Panc1 (cell line): ENCODE measurements around the gene MMS22L. TPM values are rescaled to one million over a fixed set of nuclear protein-coding genes. Genes with fewer than 3 reads are reported as not detected.

Experiments used
- ATAC-seq: fragments of 200-7000 bp; cut with Tn5 transposase; 2 replicates; pipeline ENCODE4 v1.9.1; 2020; ENCODE audit warnings: mild to moderate bottlenecking, moderate library complexity
- BruUV-seq: library from RNA; stranded (reverse); fragments of 400-500 nt; replicated peaks from 2 replicates; lab custom pipeline; 2021; lab: Mats Ljungman, UMichigan
- CTCF ChIA-PET: fragments of 300-600 bp; sonication (Branson Sonifier 250); formaldehyde crosslinking; loops from one replicate; lab custom pipeline; 2022; ENCODE audit warnings: antibody characterized with exemption; lab: Charles Lee
- POLR2A ChIA-PET: fragments of 300-600 bp; sonication (Branson Sonifier 250); formaldehyde crosslinking; loops from one replicate; lab custom pipeline; 2022; ENCODE audit warnings: antibody characterized with exemption; lab: Charles Lee
- DNase-seq: peaks from one replicate; pipeline ENCODE4 v3.0.0-alpha.2; 2010; ENCODE audit warnings: low read depth, low spot score
- H3K27ac ChIP-seq: 2 replicates; pipeline ENCODE4 v1.5.1; 2011; ENCODE audit warnings: mild to moderate bottlenecking, low read length, inconsistent platforms
- H3K27me3 ChIP-seq: fragments of 200-500 bp; sonication (Bioruptor generic); 2 replicates; pipeline ENCODE4 v1.6.0; 2014; ENCODE audit warnings: low read length, inconsistent platforms; ENCODE audit not compliant: control insufficient read depth, insufficient read depth
- H3K36me3 ChIP-seq: fragments of 200-500 bp; sonication (Bioruptor generic); 2 replicates; pipeline ENCODE4 v1.5.1; 2014; ENCODE audit warnings: inconsistent platforms, mild to moderate bottlenecking, low read length, moderate library complexity; ENCODE audit not compliant: control insufficient read depth, insufficient read depth
- H3K4me1 ChIP-seq: 2 replicates; pipeline ENCODE4 v1.5.1; 2011; ENCODE audit warnings: inconsistent platforms, mild to moderate bottlenecking, low read length, moderate library complexity; ENCODE audit not compliant: control insufficient read depth, insufficient read depth
- H3K4me3 ChIP-seq, 2 experiments: 2 replicates each; pipeline ENCODE4 v1.5.1; 2011 to 2012; ENCODE audit warnings: low read depth in 2 of 2, low read length in 2 of 2, mild to moderate bottlenecking in 2 of 2, inconsistent platforms in 1 of 2, moderate library complexity in 1 of 2
- H3K9me3 ChIP-seq: fragments of 200-500 bp; sonication (Bioruptor generic); 2 replicates; pipeline ENCODE4 v1.5.1; 2014; ENCODE audit warnings: low read depth, mild to moderate bottlenecking, inconsistent platforms, low read length, moderate library complexity; ENCODE audit not compliant: control insufficient read depth, insufficient read depth
- POLR2AphosphoS5 ChIP-seq: IDR thresholded peaks from 2 replicates; pipeline ENCODE4 v1.6.1; 2012; ENCODE audit warnings: mild to moderate bottlenecking, low read depth, low read length, moderate library complexity
- SIN3A ChIP-seq: IDR thresholded peaks from 2 replicates; pipeline ENCODE4 v1.6.1; 2012; ENCODE audit warnings: low read depth, mild to moderate bottlenecking, low read length, moderate library complexity, borderline replicate concordance; ENCODE audit not compliant: insufficient read depth
- TCF7L2 ChIP-seq: IDR thresholded peaks from 2 replicates; pipeline ENCODE4 v1.6.1; 2011; ENCODE audit warnings: mild to moderate bottlenecking, low read depth, low read length, inconsistent platforms
- in situ Hi-C: cut with HindIII; loops from 2 replicates; pipeline ENCODE4 v1.10.0; 2016; ENCODE audit warnings: low sequenced_read_pairs, low pct_unique_long_range_greater_than_20kb
- intact Hi-C: fragments of 100-400 bp; cut with micrococcal nuclease; formaldehyde crosslinking; loops from one replicate; pipeline ENCODE4 v1.10.0; 2022; ENCODE audit not compliant: unreplicated experiment
- total RNA-seq: library from RNA; stranded (reverse); gene quantifications from one replicate; pipeline ENCODE4 v1.2.1, GENCODE V29; 2021; ENCODE audit not compliant: unreplicated experiment
- TF ChIP-seq, protein P1 (sequence below), 2 experiments: IDR thresholded peaks; 2 replicates each; pipeline ENCODE4 v1.6.1; 2011 to 2012; ENCODE audit warnings: low read depth in 2 of 2, control low read depth in 1 of 2, low read length in 1 of 2, mild to moderate bottlenecking in 1 of 2, moderate library complexity in 1 of 2; ENCODE audit not compliant: insufficient read depth in 1 of 2
- TF ChIP-seq, protein P2 (sequence below): fragments of 450-650 bp; IDR thresholded peaks from 2 replicates; pipeline ENCODE4 v1.5.1; 2017; ENCODE audit warnings: mild to moderate bottlenecking

MMS22L gene
- total RNA-seq, 1 experiment from 2014 or later = 28.5 TPM

DNA sequence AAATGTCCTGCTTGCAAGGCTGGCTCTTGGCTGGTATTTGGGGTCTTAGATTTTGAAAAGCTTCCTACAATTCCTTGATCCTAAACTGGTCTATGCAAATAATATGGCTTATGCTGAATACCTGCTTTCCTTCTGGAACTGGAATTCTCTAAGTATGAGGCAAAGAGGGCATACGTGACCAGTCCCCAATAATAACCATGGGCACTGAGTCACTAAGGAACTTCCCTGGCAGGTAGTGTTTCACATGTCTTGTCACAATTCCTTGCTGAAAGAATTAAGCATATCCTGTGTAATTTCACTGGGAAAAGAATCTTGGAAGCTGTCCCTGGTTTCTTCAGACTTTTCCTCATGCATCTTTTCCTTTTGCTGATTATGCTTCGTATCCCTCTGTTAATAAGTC lies 106.5 kb downstream of the MMS22L start:
- TF ChIP-seq, protein P1, sequence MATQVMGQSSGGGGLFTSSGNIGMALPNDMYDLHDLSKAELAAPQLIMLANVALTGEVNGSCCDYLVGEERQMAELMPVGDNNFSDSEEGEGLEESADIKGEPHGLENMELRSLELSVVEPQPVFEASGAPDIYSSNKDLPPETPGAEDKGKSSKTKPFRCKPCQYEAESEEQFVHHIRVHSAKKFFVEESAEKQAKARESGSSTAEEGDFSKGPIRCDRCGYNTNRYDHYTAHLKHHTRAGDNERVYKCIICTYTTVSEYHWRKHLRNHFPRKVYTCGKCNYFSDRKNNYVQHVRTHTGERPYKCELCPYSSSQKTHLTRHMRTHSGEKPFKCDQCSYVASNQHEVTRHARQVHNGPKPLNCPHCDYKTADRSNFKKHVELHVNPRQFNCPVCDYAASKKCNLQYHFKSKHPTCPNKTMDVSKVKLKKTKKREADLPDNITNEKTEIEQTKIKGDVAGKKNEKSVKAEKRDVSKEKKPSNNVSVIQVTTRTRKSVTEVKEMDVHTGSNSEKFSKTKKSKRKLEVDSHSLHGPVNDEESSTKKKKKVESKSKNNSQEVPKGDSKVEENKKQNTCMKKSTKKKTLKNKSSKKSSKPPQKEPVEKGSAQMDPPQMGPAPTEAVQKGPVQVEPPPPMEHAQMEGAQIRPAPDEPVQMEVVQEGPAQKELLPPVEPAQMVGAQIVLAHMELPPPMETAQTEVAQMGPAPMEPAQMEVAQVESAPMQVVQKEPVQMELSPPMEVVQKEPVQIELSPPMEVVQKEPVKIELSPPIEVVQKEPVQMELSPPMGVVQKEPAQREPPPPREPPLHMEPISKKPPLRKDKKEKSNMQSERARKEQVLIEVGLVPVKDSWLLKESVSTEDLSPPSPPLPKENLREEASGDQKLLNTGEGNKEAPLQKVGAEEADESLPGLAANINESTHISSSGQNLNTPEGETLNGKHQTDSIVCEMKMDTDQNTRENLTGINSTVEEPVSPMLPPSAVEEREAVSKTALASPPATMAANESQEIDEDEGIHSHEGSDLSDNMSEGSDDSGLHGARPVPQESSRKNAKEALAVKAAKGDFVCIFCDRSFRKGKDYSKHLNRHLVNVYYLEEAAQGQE (IDR thresholded peaks at IDR 0.05; ENCODE audit: insufficient read depth in 1 of 2, low read depth in 2 of 2, low read length in 1 of 2) = no peak
- no peak for DNase-seq
- in situ Hi-C loops (no loop called here), intact Hi-C loops (no loop called here)
- Histone ChIP-seq H3K27ac (no peak overlapping the region), H3K4me1 (no peaks in the 10 kb centered on the region), H3K36me3 (peaks cover 2% of the 10 kb centered on the region; the same call in 1 of the 2 replicates), H3K9me3 (no peaks in the 10 kb centered on the region), H3K27me3 (no peaks in the 10 kb centered on the region), H3K4me3 (no peak overlapping the region)
- no TSS peak for BruUV-seq
- ChIA-PET POLR2A (no interaction called here), CTCF (no interaction called here)
- no peak for ATAC-seq

DNA sequence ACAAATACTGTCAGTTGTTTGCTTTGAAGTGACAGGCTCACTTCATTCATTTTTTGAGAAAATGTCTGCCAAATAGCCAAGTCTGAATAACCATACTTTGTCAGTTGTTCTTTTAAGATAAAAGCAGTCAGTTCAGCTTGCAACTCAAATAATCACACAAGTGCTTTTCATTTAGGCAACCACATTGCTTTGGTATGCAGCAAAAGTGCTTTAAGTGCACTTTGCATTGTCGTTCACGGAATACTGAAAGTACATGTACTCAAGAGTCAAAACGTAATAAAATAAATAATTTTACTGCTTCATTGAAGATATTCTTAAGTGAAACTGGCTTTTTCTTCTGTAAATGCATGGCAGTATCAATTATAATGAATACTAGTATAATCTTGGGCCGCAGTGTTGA lies 107.2 kb downstream of the MMS22L start:
- BruUV-seq = no TSS peak
- Histone ChIP-seq H3K4me3 (no peak overlapping the region), H3K36me3 (peaks cover 2% of the 10 kb centered on the region; the same call in 1 of the 2 replicates), H3K4me1 (no peaks in the 10 kb centered on the region), H3K27ac (no peak overlapping the region), H3K27me3 (no peaks in the 10 kb centered on the region), H3K9me3 (no peaks in the 10 kb centered on the region)
- in situ Hi-C loops (no loop called here), intact Hi-C loops (no loop called here)
- POLR2A ChIA-PET = no interaction called here
- DNase-seq = no peak
- no peak for ATAC-seq
- TF ChIP-seq SIN3A (no peak), TCF7L2 (no peak), POLR2AphosphoS5 (no peak)
- TF ChIP-seq, protein P2, sequence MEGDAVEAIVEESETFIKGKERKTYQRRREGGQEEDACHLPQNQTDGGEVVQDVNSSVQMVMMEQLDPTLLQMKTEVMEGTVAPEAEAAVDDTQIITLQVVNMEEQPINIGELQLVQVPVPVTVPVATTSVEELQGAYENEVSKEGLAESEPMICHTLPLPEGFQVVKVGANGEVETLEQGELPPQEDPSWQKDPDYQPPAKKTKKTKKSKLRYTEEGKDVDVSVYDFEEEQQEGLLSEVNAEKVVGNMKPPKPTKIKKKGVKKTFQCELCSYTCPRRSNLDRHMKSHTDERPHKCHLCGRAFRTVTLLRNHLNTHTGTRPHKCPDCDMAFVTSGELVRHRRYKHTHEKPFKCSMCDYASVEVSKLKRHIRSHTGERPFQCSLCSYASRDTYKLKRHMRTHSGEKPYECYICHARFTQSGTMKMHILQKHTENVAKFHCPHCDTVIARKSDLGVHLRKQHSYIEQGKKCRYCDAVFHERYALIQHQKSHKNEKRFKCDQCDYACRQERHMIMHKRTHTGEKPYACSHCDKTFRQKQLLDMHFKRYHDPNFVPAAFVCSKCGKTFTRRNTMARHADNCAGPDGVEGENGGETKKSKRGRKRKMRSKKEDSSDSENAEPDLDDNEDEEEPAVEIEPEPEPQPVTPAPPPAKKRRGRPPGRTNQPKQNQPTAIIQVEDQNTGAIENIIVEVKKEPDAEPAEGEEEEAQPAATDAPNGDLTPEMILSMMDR = no peak
- TF ChIP-seq, protein P1 (IDR thresholded peaks at IDR 0.05; ENCODE audit: insufficient read depth in 1 of 2, low read depth in 2 of 2, low read length in 1 of 2) = no peak
- CTCF ChIA-PET = no interaction called here
